Testis (tissue), 2 donors: Measurements from ENCODE around the gene MLLT10.
"Not testable (repeated sequence)": the region's sequence is repeated elsewhere in the genome, so short reads cannot be mapped to it uniquely, and the experiment has no call there.

Experiments
- POLR2A ChIP-seq: fragments of 450-650 bp; IDR thresholded peaks from one replicate; pipeline ENCODE4 v1.6.1; 2017; ENCODE audit warnings: antibody characterized with exemption, mild to moderate bottlenecking, moderate library complexity
- TF ChIP-seq, protein P1 (sequence below), 3 experiments: fragments of 450-650 bp in 2 of 3; fragments of 200-600 bp in 1 of 3; sonication (generic) in 1 of 3; IDR thresholded peaks; one replicate each; pipeline ENCODE4 v1.5.1; 2016 to 2019; ENCODE audit warnings: antibody characterized with exemption in 3 of 3, mild to moderate bottlenecking in 2 of 3, moderate library complexity in 1 of 3

DNA sequence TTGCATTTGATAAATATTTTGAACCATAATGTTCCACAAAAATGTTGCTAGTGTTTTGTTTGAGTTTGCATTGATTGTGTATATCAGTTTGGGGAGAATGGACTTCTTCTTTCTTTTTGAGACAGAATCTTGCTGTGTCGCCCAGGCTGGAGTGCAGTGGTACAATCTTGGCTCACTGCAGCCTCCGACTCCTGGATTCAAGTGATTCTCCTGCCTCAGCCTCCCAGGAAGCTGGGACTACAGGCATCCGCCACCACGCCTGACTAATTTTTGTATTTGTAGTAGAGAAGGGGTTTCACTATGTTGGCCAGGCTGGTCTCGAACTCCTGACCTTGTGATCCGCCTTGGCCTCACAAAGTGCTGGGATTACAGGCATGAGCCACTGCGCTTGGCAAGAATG lies 25.0 kb downstream of the MLLT10 start:
- TF ChIP-seq POLR2A: not testable (repeated sequence)
- TF ChIP-seq, protein P1, sequence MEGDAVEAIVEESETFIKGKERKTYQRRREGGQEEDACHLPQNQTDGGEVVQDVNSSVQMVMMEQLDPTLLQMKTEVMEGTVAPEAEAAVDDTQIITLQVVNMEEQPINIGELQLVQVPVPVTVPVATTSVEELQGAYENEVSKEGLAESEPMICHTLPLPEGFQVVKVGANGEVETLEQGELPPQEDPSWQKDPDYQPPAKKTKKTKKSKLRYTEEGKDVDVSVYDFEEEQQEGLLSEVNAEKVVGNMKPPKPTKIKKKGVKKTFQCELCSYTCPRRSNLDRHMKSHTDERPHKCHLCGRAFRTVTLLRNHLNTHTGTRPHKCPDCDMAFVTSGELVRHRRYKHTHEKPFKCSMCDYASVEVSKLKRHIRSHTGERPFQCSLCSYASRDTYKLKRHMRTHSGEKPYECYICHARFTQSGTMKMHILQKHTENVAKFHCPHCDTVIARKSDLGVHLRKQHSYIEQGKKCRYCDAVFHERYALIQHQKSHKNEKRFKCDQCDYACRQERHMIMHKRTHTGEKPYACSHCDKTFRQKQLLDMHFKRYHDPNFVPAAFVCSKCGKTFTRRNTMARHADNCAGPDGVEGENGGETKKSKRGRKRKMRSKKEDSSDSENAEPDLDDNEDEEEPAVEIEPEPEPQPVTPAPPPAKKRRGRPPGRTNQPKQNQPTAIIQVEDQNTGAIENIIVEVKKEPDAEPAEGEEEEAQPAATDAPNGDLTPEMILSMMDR (IDR thresholded peaks at IDR 0.05): not testable (repeated sequence)
